Stimulated activated CD4-positive, alpha-beta T cell treated with anti-CD3 and anti-CD28 coated beads, TNF-alpha, amount 100 ng/mL, for 4 hours (primary cell): ENCODE data around the gene DBT.
"Not testable (repeated sequence)": the region's sequence is repeated elsewhere in the genome, so short reads cannot be mapped to it uniquely, and the experiment has no call there.

Experiments
- DNase-seq, 3 experiments: peaks; one replicate each; pipeline ENCODE4 v3.0.0-alpha.2; 2020; ENCODE audit warnings: low read depth in 3 of 3

Gene DBT

GRCh38 chr1:100250807-100251206 is 1.2 kb upstream of the DBT start:
- no peak for DNase-seq

DNA sequence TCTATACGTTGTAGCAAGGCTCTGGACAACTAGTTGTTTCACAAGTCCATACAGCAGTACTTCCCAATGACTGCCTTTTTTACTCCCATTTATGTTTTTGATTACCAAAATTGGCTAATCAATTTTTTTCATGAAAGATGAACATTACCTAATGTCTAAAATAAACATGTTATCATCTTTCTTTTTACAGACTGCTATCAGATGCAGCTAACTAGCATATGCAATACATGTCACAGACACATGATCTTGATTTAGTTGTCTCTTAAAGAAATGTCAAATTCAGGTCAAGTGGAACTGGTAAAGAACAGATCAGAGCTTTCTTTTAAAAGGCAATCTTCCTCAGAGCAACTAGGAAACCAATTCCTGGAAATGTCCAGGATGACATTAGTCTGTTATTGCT is 630 bp upstream of the DBT start:
- DNase-seq = no peak

GRCh38 chr1:100249155-100249536 is 488 bp downstream of the DBT start:
- no peak for DNase-seq

GRCh38 chr1:100246738-100247137 is 2.9 kb downstream of the DBT start:
- DNase-seq = no peak

GRCh38 chr1:100240631-100241030 is 9.0 kb downstream of the DBT start:
- DNase-seq = no peak

DNA sequence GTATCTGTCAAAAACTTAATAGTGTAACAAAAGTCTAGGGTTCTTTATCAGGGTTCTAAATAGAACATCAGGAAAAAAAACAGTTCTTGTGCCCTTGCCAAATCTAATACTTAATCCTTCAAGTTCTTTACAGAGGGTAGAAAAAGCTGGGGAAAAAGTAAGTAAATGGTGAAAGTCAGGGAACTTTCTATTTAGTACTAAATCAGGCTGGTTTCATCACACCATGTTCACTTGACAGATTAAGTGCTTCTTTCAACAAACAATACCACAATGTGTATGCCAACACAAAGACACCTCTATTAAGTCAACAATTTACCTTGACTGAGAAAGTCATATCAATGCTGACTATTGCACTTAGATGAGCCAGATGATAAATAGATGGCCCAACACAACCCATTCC is 9.7 kb downstream of the DBT start:
- DNase-seq = no peak

DNA sequence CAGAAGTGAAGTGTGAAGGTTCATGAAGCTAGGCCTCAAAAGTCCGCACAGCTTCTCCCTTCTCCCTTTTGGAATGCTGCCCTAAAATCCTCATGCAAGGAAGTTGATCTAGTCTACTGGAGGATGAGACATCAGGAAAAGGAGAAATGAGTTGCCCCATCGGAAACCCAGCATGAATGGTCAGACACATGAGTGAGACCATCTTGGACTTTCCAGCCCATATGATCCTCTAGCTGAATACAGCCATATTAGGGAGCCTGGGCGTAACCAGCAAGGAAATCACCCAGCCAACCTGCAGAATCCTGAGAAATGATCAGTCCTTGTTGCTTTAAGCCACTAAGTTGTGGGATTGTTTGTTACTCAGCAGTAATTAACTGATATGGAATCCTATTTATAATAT is 12.5 kb downstream of the DBT start:
- no peak for DNase-seq

DNA sequence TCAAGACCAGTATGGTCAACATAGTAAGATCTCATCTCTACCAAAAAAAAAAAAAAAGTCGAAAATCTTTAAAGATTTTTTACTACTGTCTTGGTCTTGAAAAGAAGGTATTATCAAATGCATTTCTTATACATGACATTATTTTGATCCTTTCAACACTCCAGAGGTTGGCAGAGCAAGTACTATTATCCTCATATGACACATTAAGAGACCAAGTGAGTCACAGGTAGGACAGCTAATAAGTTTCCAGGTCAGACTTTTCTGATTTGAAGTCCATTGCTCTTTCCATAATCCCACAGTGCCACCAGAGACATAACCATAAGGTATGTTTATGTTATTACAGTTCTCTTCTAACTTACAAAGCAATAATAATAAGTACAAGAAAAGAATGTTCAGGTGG is 15.2 kb downstream of the DBT start:
- no peak for DNase-seq

GRCh38 chr1:100233566-100233965 is 16.1 kb downstream of the DBT start:
- DNase-seq = not testable (repeated sequence)

- DNase-seq = no peak
Observed at GRCh38 chr1:100232156-100232555, 17.5 kb downstream of the DBT start.

GRCh38 chr1:100231721-100232120 is 17.9 kb downstream of the DBT start:
- DNase-seq = no peak

DNA sequence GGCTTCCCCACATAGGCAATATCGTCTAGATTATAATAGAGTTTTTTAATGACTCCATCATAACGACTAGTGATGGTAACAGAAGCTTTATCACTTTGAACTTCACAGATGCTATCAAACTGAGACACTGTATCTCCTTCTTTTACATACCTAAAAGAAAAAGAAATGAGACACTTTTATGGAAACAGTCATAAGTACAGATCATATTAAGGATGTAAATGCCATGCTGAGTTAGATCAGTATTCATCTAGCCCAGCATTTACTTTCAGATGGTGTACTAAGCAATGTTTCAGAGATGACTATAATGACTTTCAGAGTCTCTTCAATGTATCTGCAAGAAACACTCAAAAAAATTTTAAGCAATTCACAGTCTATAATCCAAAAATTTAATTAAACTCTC is 18.9 kb downstream of the DBT start:
- DNase-seq = no peak

DNA sequence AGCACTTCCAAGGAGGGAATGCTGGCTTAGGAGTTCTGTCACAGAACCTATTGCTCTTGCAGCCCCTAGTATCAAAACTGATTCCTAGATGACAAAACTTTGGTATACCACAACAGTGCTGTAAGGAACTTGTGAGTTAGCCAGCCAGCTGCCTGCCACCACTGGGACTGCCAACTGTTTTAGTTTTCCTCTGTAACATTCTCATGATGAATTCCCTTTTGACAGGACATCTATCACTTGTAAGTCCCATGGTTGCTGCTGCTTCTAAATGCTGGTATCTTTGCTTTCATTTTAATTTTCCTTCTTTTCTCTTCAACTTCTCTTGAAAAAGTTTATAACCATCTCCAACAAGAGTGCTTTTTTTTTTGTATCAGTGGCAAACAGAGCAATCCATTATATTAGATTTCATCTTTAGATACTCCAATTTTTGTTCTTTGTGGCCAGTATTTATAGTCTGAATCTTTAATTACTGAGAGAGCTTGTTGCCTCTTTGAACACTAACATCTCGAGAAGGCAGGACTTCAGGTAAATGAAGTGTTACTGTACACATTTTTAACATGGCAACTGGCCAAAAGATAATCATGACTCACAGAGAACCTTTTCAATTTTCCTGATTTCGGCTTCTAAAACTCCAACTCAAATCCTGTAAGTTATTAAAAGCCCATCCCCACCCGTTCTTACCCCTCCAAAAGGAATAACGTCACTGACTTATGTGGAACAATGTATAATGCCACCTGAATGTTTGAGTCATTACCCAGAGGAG is 19.8 kb downstream of the DBT start:
- DNase-seq = no peak

DNA sequence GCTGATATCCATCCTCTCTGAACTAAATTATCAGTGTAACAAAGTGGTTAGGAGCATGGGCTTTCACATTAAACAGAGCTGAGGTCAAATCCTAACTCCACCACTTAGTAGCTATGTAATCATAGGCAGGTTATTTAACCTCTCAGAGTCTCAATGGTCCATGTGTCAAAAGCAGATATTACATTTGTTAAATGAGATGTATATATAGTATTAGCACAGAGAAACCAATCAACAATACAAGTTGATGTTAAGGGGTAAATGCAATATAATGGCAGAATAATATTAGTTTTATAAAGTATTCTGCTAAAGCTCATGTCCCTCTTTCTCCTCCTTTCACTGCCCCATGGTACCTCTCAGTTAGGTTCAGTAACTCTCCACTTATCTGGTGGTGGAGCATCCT is 27.2 kb downstream of the DBT start:
- no peak for DNase-seq

DNA sequence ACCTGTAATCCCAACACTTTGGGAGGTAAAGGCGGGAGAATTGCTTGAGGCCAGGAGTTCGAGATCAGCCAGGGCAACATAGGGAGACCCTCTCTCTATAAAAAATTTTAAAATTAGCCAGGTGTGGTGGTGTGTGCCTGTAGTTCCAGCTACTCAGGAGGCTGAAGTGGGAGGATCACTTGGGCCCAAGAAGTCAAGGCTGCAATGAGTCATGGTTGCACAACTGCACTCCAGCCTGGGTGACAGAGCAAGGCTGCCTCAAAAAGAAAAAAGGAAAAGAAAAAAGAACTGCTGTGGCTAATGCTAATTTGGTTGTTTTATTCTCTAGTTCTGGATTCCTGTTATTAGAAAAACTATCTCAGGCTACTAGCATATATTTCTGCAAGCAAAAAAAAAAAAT is 29.8 kb downstream of the DBT start:
- DNase-seq = no peak

DNA sequence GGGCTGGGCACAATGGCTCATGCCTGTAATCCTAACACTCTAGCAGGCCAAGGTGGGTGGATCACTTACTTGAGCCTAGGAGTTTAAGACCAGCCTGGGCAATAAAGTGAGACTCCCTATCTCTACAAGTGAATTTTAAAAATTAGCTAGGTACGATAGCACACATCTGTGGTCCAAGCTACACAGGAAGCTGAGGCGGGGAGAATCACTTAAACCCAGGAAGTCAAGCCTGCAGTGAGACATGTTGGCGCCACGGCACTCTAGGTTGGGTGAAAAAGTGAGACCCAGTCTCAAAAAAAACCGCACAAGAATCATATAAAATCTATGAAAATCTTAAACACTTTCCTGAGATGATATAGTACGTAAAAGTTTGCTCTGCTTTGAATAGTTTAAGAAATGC is 30.2 kb downstream of the DBT start:
- DNase-seq = no peak

DNA sequence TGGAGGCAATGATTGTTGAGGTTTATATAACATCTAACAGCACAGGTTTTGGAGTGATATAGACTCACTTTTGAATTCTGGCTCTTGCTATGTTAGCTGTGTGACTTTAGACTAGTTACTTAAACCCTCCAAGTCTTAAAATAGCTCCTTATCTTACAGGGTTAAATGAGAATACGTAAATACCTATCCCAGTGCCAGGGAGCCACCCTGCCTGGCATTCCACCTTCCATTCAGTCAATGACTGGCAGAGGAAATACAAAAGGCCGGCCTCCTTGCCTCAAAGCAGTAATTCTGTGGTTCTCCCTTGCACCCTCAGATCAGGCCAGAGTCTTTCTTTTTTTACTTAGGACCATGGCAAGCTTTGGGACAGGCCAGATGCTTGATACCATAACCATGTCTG is 31.8 kb downstream of the DBT start:
- no peak for DNase-seq

DNA sequence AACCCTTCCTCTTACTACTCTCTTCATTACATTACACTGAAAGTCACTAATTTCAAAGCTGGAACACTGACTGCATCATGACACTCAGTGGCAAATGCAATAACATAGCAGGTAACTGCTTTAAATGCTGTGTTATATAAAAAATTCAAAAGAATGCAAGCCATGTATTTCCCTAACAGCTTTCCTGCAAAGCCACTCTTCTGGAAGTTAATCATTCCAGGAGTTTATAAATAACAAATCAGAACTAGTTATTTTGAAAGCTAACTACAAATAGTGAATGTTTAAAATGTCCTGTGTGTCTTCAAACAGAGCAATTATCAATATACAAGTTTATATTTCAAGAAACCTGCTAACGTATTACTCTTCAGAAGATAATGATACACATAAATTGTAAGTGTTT is 34.5 kb downstream of the DBT start:
- no peak for DNase-seq

- DNase-seq = no peak
Observed at GRCh38 chr1:100213141-100213540, 36.5 kb downstream of the DBT start.

DNA sequence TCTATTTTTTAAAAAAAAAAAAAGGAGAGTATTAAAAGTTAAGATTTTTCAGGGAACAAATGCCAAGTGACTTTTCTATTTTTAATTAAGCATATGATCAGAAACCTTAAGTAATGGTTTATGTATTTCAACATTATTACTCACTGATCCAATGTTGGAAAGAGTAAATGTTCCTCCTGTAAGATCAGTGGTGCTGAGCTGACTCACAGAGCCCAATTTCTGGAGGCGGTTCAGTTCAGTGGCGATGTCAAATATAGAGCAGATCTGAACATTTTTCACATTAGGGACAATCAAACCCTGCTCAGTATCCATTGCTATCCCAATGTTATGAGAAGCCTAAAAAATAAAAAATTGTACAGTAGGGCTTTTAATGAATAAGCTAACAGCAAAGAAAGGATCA is 43.3 kb downstream of the DBT start:
- no peak for DNase-seq

GRCh38 chr1:100205593-100205992 is 44.0 kb downstream of the DBT start:
- DNase-seq = not testable (repeated sequence)

DNA sequence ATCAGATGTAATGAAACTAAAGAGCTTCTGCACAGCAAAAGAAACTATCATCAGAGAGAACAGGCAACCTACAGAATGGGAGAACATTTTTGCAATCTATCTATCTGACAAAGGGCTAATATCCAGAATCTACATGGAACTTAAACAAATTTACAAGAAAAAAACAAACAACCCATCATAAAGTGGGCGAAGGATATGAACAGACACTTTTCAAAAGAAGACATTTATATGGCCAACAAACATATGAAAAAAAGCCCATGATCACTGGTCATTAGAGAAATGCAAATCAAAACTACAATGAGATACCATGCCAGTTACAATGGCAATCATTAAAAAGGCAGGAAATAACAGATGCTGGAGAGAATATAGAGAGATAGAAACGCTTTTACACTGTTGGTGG is 44.5 kb downstream of the DBT start:
- not testable (repeated sequence) for DNase-seq

GRCh38 chr1:100202703-100203102 is 46.9 kb downstream of the DBT start:
- DNase-seq = not testable (repeated sequence)

GRCh38 chr1:100200060-100200459 is 49.6 kb downstream of the DBT start:
- DNase-seq = not testable (repeated sequence)
